ENCODE results near the gene LRRC18.

GRCh38 chr10:48924988-48925387 is 14.7 kb downstream of the LRRC18 start:
- TF ChIP-seq EP300 (IDR thresholded peaks at IDR 0.05) (no peak), CTCF (IDR thresholded peaks at IDR 0.05) (no peak)
